Kidney epithelial cell (primary cell): ENCODE data around the gene CLEC7A. TPM values are rescaled to one million over a fixed set of nuclear protein-coding genes. Genes with fewer than 3 reads are reported as not detected.

ENCODE experiments used
- DNase-seq: peaks from one replicate; pipeline ENCODE4 v3.0.0-alpha.2; 2010; ENCODE audit warnings: low read depth
- H3K27me3 ChIP-seq: 2 replicates; pipeline ENCODE4 v1.6.0; 2011; ENCODE audit warnings: low read length; ENCODE audit not compliant: control insufficient read depth, insufficient read depth
- H3K36me3 ChIP-seq: 2 replicates; pipeline ENCODE4 v1.5.1; 2011; ENCODE audit warnings: low read length; ENCODE audit not compliant: control insufficient read depth, insufficient read depth
- H3K4me3 ChIP-seq: 2 replicates; pipeline ENCODE4 v1.5.1; 2011; ENCODE audit warnings: low read depth, mild to moderate bottlenecking, control low read depth, low read length
- total RNA-seq: library from RNA; depleted of rRNA; stranded (reverse); fragments of >200 nt; gene quantifications from 2 replicates; pipeline ENCODE4 v1.2.3, GENCODE V29; 2015
- TF ChIP-seq, protein P1 (sequence below): IDR thresholded peaks from 2 replicates; pipeline ENCODE4 v1.5.1; 2011; ENCODE audit warnings: mild to moderate bottlenecking, moderate library complexity, low read length, control low read depth, inconsistent platforms; ENCODE audit not compliant: insufficient read depth, poor library complexity, severe bottlenecking

CLEC7A gene
- total RNA-seq, 1 donor from 2014 or later, result 0.13 TPM

DNA sequence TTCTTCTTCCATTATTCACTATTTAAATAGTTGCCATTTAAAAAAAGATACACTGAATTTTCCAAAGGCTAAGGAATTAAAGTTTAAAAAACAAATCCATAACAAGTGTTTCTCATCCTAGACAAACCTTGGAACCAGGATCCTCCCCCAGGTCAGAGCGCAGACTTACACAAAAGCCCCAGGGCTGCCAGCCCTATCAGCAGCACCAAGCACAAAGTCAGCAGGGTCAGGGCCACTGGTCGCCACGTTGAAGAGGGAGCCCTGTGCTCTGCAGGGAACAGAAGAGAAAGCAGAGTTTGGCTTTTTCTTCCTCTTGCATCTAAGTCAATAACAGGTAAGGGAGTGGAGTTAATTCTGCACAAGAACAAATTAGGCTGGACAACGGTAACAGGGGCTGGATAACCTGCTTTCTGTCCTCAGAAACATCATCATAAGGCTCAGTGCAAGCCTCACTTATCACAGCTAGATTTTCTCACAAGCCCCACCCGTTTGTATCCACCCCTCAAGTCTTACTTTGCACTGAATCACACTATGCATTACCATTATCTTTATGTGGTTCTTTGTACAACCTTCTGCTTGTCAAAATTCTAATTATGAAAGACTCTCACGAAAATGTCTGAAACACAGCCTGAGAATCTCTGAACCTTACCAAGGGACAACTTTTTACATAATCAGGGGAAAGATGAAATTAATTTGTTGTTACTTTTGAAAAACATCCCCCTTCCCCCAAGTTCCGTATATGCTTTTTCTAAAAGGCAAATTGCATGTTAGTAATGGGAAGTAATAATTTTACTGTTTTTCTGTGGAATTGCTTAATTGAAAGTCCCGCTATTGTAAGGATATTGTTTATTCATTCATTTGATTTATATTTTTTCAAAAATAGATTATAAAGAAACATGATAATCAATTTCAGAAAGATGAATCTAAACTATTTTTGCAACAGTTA lies 40.8 kb downstream of the CLEC7A start:
- TF ChIP-seq, protein P1, sequence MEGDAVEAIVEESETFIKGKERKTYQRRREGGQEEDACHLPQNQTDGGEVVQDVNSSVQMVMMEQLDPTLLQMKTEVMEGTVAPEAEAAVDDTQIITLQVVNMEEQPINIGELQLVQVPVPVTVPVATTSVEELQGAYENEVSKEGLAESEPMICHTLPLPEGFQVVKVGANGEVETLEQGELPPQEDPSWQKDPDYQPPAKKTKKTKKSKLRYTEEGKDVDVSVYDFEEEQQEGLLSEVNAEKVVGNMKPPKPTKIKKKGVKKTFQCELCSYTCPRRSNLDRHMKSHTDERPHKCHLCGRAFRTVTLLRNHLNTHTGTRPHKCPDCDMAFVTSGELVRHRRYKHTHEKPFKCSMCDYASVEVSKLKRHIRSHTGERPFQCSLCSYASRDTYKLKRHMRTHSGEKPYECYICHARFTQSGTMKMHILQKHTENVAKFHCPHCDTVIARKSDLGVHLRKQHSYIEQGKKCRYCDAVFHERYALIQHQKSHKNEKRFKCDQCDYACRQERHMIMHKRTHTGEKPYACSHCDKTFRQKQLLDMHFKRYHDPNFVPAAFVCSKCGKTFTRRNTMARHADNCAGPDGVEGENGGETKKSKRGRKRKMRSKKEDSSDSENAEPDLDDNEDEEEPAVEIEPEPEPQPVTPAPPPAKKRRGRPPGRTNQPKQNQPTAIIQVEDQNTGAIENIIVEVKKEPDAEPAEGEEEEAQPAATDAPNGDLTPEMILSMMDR, result no peak
- no peak for DNase-seq
- H3K36me3 ChIP-seq, result no peaks in the 10 kb centered on the region
- H3K4me3 ChIP-seq, result no peak overlapping the region
- H3K27me3 ChIP-seq, result no peaks in the 10 kb centered on the region

DNA sequence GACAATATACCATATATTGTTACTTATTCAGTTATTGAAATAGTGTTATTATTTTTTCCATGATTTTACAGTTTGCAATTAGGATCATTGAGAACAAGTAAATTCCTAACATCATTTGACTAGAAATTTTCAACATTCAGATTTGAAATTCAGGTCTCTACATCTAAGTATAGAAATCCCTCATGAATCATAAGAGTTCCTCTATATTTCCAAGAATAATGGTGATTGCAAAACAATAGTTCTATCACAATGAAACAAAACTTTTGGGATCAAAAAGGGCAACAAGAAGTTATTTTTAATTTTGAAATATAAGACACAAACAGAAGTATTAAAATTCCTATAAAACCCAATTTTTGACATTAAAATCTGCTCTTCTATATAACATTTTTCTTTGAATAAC lies 42.0 kb downstream of the CLEC7A start:
- no peak overlapping the region for H3K4me3 ChIP-seq
- no peaks in the 10 kb centered on the region for H3K27me3 ChIP-seq
- TF ChIP-seq, protein P1, result no peak
- H3K36me3 ChIP-seq, result no peaks in the 10 kb centered on the region
- DNase-seq, result no peak

DNA sequence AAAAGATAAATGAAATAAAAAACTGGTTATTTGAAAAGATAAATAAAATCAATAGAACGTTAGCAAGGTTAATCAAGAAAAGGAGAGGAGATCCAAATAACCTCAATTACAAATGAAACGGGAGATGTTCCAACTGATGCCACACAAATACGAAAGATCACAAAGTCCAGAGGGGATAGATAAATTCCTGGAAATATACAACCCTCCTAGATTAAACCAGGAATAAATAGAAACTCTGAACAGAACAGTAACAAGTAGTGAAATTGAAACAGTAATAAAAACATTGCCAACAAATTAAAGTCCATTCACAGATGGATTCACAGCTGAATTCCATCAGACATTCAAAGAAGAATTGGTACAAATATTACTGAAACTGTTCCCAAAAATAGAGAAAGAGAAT lies 43.6 kb downstream of the CLEC7A start:
- TF ChIP-seq, protein P1, result no peak
- no peak for DNase-seq

DNA sequence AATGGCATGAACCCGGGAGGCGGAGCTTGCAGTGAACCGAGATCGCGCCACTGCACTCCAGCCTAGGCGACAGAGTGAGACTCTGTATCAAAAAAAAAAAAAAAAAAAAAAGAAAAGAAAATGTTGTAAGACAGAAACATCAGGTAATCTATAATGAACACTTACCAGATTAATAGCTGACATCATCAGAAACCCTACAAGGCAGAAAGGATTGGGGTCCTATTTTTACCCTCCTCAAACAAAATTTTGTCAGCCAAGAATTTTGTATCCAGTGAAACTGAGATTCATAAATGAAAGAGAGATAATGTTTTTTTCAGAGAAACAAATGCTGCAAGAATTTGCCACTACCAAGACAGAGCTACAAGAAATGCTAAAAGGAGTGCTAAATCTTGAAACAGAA lies 45.3 kb downstream of the CLEC7A start:
- DNase-seq, result no peak
- no peak overlapping the region for H3K4me3 ChIP-seq
- TF ChIP-seq, protein P1, result no peak

More for the DNA sequence above, 43.6 kb downstream of the CLEC7A start:
- H3K4me3 ChIP-seq, result no peak overlapping the region
- no peaks in the 10 kb centered on the region for H3K27me3 ChIP-seq
- H3K36me3 ChIP-seq, result no peaks in the 10 kb centered on the region

DNA sequence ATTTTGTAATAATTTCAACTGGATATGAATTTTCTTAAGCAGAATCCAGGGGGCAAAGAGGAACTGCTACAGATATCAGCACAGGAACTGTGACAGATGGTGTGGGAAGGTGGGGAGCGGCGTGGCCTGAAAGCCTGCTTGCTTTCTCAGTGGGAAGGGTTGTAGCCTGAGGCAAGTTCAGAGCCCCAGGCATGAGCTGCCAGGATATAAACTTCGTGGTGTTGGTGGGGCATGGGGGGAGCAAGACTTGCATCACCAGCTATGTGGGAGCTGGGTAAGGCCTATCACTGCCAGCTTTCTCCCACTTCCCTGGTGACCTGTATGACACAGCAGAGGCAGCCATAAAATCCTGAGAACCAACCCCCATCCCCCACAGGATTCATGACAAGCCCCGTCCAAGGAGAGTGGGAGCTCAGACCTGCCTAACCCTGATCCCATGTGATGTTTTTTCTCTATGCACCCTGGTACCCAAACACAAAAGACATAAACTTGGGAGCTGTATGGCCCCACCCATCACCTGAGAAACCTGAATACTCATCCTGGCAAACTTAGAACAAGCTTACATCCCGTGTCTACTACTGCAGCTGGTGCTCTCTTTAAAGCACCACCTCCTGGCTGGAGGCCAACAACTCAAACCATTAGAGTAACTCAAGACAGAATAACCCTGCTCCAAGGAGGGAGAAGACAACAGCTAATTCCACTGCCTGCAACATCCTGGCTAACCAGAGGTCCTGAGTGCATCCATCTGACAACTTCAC lies 47.7 kb downstream of the CLEC7A start:
- TF ChIP-seq, protein P1, result no peak

More for the DNA sequence above, 45.3 kb downstream of the CLEC7A start:
- Histone ChIP-seq H3K36me3 (no peaks in the 10 kb centered on the region), H3K27me3 (no peaks in the 10 kb centered on the region)

More for the DNA sequence above, 47.7 kb downstream of the CLEC7A start:
- Histone ChIP-seq H3K36me3 (no peaks in the 10 kb centered on the region), H3K27me3 (no peaks in the 10 kb centered on the region), H3K4me3 (no peak overlapping the region)
- no peak for DNase-seq
